ENCODE measurements around the gene CDAN1.

DNA sequence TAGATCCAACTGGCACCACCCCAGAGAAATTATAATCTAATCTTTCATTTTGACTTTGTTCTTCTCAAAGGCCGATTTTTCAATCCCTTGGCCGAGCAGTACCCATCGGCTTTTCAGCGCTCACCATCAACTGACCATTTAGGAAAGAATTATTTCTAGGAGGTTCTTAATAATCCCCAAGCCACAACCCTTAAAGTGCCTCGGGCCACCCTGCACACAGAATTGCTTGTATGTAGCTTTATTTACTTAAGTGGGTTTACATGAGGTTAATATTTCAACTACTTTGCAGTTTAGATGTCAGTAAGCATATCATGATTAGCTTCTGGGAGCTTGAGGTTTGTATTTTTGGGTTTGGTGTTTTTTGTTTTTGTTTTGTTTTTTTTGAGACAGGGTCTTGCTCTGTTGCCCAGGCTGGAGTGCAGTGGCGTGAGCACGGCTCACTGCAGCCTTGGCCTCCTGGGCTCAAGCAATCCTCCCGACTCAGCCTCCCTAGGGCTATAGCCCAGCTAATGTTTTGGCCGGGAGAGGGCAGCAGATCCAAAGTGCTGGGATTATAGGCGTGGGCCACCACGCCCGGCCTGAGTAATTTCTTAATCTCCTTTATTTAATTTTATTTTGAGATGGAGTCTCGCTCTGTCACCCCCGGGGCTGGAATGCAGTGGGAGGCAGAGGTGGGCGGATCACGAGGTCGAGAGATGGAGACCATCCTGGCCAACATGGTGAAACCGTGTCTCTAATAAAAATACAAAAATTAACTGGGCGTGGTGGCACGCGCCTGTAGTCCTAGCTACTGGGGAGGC is 801 bp upstream of the CDAN1 start:
- TF ChIP-seq, protein P1, sequence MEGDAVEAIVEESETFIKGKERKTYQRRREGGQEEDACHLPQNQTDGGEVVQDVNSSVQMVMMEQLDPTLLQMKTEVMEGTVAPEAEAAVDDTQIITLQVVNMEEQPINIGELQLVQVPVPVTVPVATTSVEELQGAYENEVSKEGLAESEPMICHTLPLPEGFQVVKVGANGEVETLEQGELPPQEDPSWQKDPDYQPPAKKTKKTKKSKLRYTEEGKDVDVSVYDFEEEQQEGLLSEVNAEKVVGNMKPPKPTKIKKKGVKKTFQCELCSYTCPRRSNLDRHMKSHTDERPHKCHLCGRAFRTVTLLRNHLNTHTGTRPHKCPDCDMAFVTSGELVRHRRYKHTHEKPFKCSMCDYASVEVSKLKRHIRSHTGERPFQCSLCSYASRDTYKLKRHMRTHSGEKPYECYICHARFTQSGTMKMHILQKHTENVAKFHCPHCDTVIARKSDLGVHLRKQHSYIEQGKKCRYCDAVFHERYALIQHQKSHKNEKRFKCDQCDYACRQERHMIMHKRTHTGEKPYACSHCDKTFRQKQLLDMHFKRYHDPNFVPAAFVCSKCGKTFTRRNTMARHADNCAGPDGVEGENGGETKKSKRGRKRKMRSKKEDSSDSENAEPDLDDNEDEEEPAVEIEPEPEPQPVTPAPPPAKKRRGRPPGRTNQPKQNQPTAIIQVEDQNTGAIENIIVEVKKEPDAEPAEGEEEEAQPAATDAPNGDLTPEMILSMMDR (IDR thresholded peaks at IDR 0.05) = peak; percentile 5 to 18
- TF ChIP-seq POLR2AphosphoS5 (IDR thresholded peaks at IDR 0.05) = no peak
- TF ChIP-seq POLR2A (IDR thresholded peaks at IDR 0.05) = no peak

All from suprapubic skin (tissue), 4 donors.